ENCODE measurements around the gene DNAJC4.
"Not testable (repeated sequence)": the region's sequence is repeated elsewhere in the genome, so short reads cannot be mapped to it uniquely, and the experiment has no call there.

DNAJC4 gene

DNA sequence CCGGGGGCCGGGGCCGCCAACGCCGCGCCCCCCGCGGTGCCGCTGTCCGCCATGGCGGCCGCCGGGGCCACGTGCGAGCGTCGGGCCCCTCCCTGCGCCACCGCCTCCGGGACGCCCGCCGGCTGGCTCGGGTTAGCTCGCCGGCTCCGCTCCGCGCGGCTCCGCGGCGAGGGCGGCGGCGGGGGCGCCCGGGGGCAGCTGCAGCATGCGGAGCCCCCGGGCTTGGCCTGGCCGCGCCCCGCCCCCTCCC lies 16.2 kb downstream of the DNAJC4 start:
- DNase-seq, result not testable (repeated sequence)

- DNase-seq, result peak; percentile 71
These were observed 16.8 kb downstream of the DNAJC4 start, which contains the start of gene PPP1R14B for GRCh38 chr11:64246871-64247728. TSS of gene PPP1R14B (minus strand) at chr11:64246943. CDS start at chr11:64246673, 270 bp downstream.

DNA sequence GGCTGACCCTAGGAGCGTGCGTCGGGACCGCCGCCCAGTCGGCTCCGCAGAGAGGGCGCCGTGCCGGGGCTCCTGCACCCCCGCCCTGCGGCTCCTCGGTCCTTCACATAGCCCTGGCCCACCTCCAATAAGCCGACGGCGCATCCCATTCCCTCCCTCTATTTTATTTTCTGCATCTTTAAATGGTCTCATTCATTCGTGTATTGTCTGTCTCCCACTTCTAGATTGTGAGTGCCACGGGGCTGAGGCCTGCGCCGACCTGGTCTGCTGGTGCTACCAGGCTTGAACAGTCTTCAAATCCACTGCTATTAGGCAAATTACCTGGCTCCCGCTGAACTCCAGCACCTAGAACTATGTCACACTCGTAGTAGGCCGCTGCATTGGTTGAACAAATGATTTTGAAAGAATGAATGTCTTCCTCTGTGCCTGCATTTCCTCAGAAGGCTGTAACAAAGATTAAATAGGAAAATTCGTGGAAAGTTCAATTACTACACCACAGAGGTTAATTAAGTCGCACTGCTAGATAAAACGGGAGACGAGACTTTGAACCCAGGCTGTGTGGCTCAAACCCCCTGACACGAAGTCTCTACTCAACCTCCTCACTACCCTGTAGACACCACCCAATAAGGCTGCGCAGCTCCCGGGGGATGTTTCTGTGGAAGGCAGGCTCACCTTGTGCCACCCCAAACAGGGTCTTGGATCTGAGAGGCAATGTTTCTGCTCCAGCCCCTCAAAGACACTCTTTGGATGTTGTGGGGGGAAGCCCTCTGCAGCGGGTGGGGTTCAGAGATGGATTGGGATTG lies 17.6 kb downstream of the DNAJC4 start:
- no peak for DNase-seq

DNA sequence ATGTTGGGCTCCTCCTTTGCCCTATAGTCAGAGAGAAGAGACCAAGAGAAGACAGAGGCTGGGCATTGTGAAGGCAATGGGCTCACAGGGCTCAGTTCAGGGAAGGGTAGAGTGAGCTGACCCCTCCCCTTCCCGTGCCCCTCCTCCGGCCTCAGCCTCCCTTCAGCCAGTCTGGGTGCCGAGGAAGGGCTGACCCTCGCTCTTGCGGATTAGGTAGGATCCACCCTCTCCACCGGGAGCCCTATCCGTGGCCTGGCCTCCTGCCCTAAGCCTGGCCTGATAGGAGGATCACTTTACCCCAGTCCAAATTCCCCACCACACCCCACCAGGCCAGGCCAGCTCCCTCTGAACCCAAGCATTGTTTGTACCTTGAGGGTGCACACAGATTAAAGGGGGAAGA lies 18.2 kb downstream of the DNAJC4 start:
- no peak for DNase-seq

DNA sequence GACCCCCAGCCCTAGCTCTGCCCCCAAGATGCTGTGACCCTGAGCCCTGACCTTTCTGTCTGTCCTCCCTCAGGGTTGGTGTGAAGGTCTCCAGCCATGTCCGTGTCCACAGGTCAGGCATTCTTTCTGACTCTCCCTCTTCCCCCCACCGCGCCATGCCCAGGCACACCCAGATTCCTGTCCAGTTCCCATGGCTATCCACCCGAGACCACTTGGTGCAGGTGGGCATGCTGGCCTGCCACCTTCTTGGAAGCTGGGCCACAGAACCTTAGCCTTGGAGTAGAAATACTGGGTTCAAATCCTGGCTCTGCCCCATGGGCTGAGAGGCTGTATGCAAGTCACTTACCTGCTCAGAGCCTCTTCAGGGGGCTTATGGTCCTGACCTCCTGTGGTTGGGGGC lies 18.7 kb downstream of the DNAJC4 start:
- DNase-seq, result no peak

- no peak for DNase-seq
These were observed 19.4 kb downstream of the DNAJC4 start for GRCh38 chr11:64249563-64250414.

DNA sequence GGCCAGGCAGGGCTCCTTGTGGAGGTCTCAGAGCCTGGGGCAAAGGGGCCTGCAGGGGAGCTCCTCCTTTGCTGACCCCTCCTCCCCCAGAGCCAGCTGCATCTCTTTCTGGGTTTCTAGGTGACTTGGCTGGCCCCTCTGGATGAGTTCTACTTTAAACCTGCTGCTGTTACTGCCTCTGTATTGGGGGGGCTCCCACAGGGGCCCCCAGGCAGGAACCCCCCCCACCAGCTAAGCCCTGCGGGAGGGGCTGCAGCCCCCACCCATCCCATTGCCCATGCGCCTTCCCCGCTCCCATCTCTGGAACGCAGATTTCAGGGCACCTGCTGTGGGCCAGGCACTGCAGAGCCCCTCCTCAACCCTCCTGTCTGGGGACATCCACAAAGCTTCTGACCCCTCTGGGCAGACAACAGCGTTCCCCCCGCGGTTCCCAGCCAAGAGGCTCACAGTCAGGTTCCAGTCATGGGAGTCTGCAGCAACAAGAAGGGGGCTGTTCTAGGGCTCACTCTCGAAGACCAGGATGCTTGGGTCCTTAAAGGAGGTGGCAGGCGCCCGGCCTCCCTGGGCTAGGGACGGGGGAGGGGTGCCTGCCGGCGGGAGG lies 20.2 kb downstream of the DNAJC4 start:
- no peak for DNase-seq

DNA sequence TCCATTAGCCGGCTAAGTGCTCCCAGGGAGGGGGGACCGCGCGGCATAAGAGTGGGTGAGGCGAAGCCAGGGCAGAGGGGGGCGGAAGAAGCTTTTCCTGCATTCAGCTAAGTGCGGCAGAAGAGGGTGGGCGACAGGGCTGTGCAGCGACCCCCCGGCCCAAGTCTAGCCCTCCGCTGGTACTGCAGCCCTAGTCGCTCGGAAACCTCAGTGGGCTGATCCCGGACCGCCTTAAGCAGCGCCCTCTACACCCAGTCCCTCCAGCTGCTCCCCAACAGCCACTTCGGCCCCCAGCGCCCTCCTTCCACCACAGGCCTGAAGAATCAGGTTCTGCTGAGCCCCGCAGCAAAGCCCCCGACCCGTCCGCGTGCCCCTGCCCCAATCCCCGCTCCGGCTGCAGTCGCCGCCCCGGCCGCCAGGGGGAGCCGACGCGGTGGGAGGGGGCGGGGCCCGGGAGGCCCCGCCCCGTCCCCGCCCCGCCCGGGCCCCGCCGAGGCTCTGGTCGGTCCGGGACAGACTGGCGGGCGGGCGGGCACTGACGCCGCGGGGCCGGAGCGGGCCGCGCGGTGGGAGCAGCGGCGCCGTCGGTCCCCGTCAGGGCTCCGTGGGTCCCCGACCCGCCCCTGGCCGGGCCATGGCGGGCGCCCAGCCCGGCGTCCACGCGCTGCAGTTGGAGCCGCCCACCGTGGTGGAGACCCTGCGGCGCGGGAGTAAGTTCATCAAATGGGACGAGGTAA lies 20.8 kb downstream of the DNAJC4 start, which contains the start of gene PLCB3:
Gene PLCB3, plus strand, starts transcription at position 515 of the 737 bp plus-strand sequence. Its CDS starts 120 bp downstream, at position 635.
- peak; percentile 47 for DNase-seq

DNA sequence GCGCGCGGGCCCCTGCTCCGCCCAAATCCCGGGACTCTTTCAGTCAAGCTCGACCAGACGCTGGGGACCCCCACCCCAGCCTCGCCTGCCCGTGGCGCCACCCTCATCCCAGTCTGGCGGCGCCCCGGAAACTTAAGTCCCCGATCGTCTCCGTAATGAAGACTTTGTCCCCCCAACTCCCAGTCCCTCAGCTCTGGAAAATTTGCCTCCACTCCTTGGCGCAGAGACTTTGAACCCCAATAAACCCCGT lies 21.3 kb downstream of the DNAJC4 start:
- DNase-seq, result no peak

GRCh38 chr11:64252003-64252872 lies 21.9 kb downstream of the DNAJC4 start:
- no peak for DNase-seq

- DNase-seq, result no peak
These were observed 22.7 kb downstream of the DNAJC4 start for GRCh38 chr11:64253043-64253442.

- no peak for DNase-seq
These were observed 23.1 kb downstream of the DNAJC4 start for GRCh38 chr11:64253481-64253880.

GRCh38 chr11:64254326-64254725 lies 24.0 kb downstream of the DNAJC4 start:
- no peak for DNase-seq

- no peak for DNase-seq
These were observed 25.1 kb downstream of the DNAJC4 start for GRCh38 chr11:64255135-64256128.

- no peak for DNase-seq
These were observed 26.0 kb downstream of the DNAJC4 start for GRCh38 chr11:64256300-64256699.

- DNase-seq, result no peak
These were observed 28.0 kb downstream of the DNAJC4 start for GRCh38 chr11:64258356-64258755.

DNA sequence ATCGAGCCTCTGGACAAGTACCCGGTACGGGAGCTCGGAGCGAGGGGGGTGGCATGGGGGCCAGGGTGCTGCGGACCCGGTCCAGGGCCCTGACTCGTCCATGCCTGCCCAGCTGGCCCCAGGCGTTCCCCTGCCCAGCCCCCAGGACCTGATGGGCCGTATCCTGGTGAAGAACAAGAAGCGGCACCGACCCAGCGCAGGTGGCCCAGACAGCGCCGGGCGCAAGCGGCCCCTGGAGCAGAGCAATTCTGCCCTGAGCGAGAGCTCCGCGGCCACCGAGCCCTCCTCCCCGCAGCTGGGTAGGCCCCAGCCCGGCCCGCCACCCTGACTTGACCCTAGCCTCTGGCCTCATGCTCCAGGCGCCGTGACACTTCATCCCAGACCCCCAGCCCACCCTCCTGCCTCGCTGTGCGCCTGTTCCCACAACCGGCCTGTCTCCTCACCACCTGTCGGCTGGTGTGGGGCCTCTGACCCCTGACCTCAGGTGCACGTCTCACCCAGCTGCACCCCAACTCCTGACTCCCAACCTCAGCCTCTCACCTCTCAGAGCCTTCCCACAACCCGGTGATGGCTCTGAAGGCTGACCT lies 28.7 kb downstream of the DNAJC4 start:
- no peak for DNase-seq

DNA sequence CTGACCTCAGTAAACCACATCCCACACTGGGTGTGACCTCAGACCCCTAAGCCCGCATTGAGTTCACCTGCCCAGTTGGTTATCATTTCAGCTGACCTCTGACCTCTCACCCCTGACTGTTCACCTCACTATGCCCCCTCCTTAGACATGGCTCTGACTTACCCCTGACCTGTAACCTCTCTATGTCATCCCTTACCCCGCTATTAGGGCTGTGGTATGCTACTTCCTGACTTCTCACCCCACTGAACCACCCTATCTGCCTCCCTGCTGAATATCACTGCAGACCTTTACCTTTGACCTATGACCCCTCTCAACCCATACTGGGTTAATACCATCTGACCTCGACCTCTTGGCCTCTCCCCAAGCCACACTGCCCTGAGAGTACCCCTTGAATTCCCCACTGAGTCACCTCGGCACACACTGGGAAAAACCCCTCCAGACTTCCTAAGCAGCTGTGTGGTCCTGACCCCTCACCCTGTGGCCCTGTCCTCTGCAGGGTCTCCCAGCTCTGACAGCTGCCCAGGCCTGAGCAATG lies 29.3 kb downstream of the DNAJC4 start:
- no peak for DNase-seq

GRCh38 chr11:64260147-64260708 lies 29.9 kb downstream of the DNAJC4 start:
- DNase-seq, result no peak
